ENCODE measurements around the gene GPR135.
"Not testable (repeated sequence)": the region's sequence is repeated elsewhere in the genome, so short reads cannot be mapped to it uniquely, and the experiment has no call there.

GPR135 gene

GRCh38 chr14:59474172-59474571 is 9.0 kb upstream of the GPR135 start:
- DNase-seq: no peak

GRCh38 chr14:59464486-59465315 is 479 bp downstream of the GPR135 start:
- DNase-seq: peak; percentile 23

GRCh38 chr14:59463787-59464485 is 1.2 kb downstream of the GPR135 start:
- no peak for DNase-seq

- no peak for DNase-seq
These were observed 3.3 kb downstream of the GPR135 start for GRCh38 chr14:59461891-59462290.

GRCh38 chr14:59460378-59460777 is 4.8 kb downstream of the GPR135 start:
- DNase-seq: no peak

- DNase-seq: no peak
These were observed 6.7 kb downstream of the GPR135 start for GRCh38 chr14:59458486-59458885.

- DNase-seq: no peak
These were observed 9.8 kb downstream of the GPR135 start for GRCh38 chr14:59455411-59455810.

GRCh38 chr14:59454139-59454538 is 11.0 kb downstream of the GPR135 start:
- DNase-seq: no peak

- no peak for DNase-seq
These were observed 13.3 kb downstream of the GPR135 start for GRCh38 chr14:59451849-59452248.

- DNase-seq: no peak
These were observed 14.5 kb downstream of the GPR135 start for GRCh38 chr14:59450716-59451115.

GRCh38 chr14:59448673-59449072 is 16.5 kb downstream of the GPR135 start:
- not testable (repeated sequence) for DNase-seq

GRCh38 chr14:59439256-59439965 is 25.8 kb downstream of the GPR135 start:
- no peak for DNase-seq

GRCh38 chr14:59438195-59438647 is 27.0 kb downstream of the GPR135 start:
- no peak for DNase-seq

GRCh38 chr14:59435987-59436386 is 29.2 kb downstream of the GPR135 start:
- DNase-seq: no peak

- DNase-seq: no peak
These were observed 30.1 kb downstream of the GPR135 start for GRCh38 chr14:59435101-59435500.

- no peak for DNase-seq
These were observed 35.4 kb downstream of the GPR135 start for GRCh38 chr14:59429790-59430189.

- no peak for DNase-seq
These were observed 36.6 kb downstream of the GPR135 start for GRCh38 chr14:59428581-59429012.

GRCh38 chr14:59427653-59428580 is 37.3 kb downstream of the GPR135 start:
- no peak for DNase-seq

- DNase-seq: no peak
These were observed 39.8 kb downstream of the GPR135 start for GRCh38 chr14:59425322-59425935.

GRCh38 chr14:59424341-59425071 is 40.7 kb downstream of the GPR135 start:
- no peak for DNase-seq
